GM12878 (cell line): ENCODE data around the gene TSPAN31.

Experiments
- IRF3 ChIP-seq: fragments of 450-650 bp; IDR thresholded peaks from 2 replicates; pipeline ENCODE4 v1.6.1; 2014; ENCODE audit warnings: mild to moderate bottlenecking
- NR2F1 ChIP-seq: fragments of 450-650 bp; conservative IDR thresholded peaks from 2 replicates; pipeline ENCODE4 v1.6.1; 2017; ENCODE audit warnings: mild to moderate bottlenecking

- TF ChIP-seq IRF3 (no peak), NR2F1 (no peak)
Observed at GRCh38 chr12:57739387-57739786, 5.5 kb upstream of the TSPAN31 start.
